NCI-H2227 treated with DMSO at 0.1 percent for 48 hours (cell line): ENCODE measurements around the gene TCF12.
"Not testable (repeated sequence)": the region's sequence is repeated elsewhere in the genome, so short reads cannot be mapped to it uniquely, and the experiment has no call there.

ENCODE experiments used
- DNase-seq: peaks from one replicate; lab custom pipeline; 2025; lab: John Stamatoyannopoulos, UW

TCF12 gene

DNA sequence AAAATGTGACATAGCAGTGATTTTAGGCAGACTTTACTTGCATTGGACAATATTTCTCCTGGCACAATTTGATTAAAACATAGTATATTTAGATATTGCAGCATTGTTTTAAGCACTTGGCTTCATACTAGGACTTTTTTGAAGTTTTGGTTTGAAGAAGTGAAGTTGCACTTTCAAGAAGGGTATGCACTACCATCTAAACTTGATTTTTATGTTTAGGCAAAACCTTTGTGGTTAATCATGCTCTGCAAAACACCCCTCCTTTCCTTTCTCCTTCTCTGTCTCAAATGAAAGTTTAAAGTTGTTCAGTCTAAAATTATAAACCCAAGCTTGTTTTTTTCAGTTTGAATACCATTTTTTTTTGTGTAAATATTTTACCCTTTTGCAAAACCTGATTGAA is 173.8 kb downstream of the TCF12 start:
- no peak for DNase-seq

DNA sequence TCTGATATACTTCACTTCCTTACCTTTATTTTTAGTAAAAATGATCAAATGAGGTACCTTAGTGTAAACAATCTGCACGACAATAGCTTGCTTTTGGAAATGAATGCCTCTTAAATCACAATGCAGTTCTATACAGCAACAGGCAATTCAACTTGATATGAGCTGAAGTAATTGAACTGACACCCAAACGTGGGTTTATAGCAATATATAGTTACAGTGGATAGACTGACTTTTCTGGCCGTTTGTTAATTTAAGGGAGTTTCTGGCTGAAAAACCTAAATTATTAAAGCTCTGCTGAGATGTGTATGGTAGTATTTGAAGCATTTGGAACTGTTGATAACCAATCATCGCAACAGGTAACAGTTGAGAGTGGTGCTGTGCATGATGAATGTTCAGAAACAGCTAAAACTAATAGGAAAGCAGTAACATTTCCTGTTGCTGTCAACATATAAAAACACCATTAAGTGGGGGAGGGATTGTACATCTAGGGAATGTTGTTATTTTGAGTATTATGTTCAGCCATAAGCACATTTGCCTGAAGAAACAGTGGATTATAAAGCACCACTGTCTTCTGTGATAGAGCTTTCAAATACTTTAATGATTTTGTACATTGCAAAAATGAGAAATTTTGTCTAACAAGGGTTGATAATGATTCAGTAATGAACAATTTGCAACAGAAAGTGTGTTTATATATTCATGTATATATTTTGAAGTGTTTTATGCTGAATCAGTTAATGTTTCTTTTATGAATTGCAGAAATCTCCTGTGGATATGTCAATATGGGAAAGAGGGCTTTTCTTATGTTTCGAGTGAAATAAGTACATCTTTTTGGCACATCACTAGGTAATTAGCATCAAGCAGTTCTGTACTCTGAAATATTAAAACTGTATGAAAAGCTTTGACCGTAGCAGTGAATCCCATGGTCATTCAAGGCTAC is 176.1 kb downstream of the TCF12 start:
- DNase-seq = no peak

DNA sequence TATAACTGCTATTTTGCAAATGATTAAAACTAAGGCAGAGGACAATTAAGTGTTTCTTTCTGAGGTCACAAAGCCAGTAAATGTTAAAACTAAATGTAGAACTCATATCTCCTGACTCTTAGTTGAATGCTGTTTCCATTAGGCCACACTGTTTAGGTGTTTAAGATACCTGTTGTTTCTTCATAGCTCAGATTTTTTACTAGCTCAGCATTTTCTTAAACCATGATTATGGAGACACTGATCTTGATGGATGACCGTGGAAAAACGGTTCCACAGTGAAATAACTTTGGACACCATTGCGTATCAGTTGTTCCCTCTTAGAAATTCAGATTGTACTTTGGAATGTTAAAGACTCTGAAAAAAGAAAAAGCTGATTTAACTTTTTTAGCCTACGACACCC is 177.5 kb downstream of the TCF12 start:
- no peak for DNase-seq

DNA sequence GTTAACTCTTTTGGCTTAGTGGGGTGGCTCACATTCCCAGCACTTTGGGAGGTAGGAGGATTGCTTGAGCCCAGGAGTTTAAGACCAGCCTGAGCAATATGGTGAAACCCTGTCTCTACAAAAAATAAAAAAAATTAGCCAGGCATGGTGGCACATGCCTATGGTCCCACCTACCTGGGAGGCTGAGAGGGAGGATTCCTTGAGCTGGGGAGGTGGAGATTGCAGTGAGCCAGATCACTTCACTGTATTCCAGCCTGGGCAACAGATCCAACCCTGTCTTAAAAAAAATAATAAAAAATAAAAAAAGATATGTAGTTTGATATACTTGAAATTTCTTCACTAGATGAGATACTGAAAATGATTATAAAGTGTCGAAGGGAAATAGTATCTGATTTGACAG is 178.8 kb downstream of the TCF12 start:
- no peak for DNase-seq

DNA sequence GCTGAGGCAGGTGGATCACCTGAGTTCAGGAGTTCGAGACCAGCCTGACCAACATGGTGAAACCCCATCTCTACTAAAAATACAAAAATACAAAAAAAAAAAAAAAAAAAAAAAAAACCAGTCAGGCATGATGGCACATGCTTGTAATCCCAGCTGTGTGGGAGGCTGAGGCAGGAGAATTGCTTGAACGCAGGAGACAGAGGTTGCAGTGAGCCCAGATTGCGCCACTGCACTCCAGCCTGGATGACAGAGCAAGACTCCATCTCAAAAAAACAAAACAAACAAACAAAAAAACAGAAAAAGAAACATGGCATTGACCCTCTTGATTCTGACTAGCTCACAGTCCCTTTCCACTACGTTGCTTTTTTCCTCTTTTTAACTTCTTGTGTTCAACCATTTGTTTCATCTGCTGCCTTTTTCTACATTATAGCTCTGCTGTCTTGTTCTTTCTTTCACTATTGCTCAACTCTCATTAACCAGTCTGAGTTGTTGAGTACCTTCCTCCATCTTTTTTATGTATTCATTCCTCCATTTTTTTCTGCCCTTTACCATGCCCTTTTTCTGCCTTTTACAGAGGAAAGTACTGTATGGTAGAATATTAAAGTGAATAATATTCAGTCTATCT is 179.6 kb downstream of the TCF12 start:
- not testable (repeated sequence) for DNase-seq

DNA sequence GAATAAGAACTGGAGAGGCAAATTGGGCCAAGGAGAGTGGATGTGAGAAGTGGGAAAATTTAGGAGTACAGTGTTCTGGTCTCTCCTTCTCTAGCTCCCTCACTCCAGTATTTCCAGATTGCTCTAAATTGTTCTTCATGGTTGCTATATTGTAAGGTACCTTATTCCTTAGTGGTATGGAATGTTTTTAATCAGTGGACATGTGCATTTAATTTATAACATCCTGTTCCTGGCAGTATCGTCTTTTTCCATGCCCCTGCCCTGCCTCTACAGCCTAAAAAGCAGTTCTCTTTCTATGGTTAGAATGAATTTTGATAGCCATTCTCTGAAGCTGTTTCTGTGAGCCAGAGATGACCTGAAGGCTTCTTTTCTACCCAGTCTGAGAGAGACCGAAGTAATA is 180.5 kb downstream of the TCF12 start:
- DNase-seq = no peak

DNA sequence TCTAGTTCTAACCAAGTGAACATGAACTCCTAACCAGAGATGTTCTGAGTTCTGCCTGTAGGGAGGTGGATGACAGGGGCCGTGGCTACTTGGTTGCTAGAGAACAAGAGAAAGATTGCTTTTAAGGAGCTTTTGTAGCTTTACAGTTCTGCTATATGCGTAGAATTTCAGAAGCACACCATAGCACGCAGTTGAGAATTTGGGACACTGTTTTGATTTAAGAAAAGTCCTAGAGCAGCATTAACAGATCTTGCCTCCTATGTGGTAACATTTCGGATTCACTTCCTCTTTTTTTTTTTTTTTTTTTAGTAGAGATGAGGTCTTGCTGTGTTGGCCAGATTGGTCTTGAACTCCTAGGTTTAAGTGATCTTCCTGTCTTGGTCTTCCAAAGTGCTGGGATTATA is 181.7 kb downstream of the TCF12 start:
- DNase-seq = no peak

DNA sequence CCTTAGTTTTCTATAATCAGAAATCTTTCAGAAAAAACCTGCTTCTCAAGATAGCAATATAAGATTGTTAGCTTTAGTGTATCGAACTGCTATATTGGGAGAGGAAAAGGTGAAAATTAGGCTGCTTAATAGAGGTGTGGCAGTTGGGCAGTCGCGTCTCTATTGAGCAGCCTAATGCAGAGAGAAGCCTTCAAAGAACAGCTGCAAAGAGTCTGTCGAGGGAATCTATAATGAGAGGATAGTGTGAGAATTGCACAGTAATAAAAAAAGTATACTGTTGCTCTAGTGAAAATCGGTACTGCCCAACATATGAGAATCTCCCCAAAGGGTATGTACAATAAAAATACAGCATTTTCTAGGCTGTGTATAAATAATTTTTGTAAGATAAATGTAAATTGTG is 184.4 kb downstream of the TCF12 start:
- no peak for DNase-seq

DNA sequence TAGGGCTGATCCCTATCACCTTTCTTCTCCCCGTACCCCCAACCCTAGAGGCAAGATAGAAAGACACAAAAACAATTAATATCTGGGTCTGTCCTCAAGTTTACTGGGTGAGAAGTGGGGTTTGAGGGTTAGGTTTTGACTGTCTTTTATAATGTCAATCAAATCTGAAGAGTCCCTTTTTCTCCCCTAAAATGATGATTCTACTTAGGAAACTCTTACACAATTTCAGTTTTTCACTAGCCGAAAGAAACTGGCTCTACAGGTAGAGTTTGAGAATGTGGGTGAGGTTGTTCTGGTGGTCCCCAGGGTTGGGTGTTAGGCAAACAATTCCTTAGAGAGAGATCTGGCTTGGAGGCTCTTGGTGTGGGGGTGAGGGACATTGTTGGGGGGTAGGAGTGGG is 189.9 kb downstream of the TCF12 start:
- no peak for DNase-seq

DNA sequence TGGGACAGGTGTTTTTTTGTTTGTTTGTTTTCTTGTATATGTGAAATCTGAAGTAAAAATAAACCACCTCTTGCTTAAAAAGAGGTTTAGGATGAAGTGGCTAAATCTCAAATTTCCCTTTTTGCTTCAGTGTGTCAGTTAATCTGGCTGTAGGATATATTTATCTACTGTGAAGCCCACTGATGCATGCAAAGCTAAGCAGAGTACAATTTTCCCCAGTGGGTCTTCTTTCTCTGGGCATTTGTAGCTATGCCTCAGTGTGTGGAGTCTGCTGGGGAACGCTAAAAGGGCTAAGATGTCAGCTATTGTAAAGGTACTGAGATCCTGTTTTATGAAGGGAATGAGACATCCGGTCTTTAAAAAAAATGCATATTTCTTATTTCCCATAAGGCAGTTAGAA is 190.6 kb downstream of the TCF12 start:
- no peak for DNase-seq

DNA sequence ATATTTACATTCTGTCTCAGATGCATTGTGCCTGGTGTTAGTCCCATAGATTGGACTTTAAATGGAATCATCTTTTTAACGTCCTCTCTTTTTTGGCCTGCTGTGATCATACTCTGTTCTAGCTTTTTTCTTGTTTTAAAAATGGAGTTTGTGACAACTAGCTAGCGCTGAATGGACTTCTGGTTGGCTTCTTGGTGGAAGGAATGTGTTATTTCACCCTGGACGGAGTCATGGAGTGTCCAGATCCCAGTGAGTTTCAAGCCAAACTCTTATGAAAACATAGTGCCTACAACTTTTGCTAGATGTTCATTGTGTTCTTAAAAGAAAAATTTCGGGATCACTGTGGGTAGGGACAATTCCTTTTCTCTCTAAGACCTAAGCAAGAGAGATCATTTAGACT is 192.6 kb downstream of the TCF12 start:
- no peak for DNase-seq

DNA sequence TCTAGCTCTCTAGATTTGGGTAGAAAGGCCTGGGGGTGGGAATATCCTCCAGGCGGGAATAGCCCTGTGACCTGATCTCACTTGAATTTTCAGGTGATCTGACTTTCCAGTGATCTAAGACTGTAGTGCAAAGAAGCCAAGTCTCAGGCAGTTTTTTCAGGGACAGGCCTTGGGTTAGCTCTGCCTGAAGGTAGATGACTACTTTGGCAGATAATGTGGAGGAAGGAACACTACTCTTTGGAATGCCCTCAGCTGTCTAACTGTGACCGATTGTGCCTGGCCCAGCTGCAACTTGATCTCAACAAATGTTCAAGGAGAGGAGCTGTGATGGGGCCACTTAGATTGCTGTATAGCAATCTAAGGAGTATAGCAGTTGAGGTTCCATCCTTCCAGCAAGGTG is 193.7 kb downstream of the TCF12 start:
- DNase-seq = no peak

DNA sequence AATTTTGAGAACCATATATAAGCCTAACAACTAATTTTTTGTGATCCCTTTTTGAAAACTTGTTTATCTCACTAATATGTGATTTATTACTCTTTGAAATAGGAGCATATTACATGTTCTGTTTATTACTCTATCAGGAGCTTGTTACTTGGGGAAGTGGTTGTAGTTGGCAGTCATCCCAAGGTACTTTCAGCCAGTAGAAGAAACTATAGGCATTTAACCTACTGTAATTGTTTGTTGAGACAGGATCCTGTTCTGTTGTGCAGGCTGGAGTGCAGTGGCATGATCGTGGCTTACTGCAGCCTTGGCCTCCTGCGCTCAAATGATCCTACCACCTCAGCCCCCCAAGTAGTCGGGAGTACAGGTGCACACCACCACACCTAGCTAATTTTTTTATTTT is 195.6 kb downstream of the TCF12 start:
- no peak for DNase-seq

DNA sequence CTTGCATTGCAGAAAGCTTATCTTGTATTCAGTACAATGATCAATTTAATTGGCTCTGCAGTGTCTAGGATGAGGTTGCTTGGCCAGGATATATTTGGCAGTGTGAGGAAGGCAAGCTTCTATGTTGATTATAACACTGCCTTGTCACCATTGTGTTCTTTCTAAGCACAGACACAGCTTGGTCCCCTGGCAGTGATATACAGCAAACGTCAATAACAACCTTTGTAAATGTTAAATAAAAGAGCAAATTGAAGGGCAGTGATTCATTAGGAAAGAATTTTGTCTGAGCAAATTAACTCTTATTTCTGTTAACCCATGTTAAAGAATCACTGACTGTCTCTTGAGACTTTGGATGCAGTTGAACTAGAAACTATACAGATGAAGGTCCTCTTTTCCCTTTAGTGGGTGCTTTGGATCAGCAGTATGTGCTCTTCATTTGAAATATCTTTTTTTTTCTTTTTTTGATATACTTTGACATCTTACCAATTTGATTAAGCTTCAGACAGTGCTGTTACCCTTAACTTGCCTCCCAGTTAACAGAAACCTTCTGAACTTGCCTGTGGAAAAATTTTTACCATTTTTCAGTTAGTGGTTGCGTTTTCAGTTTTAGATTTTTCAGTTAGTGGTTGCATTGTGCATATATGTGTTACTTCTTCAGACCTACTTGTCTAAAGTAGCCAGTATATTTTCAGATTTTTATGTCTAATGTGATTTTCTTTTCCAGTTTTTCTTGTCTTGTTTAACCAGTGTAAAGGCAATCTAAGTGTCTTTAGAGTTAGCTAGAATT is 199.8 kb downstream of the TCF12 start:
- DNase-seq = no peak

DNA sequence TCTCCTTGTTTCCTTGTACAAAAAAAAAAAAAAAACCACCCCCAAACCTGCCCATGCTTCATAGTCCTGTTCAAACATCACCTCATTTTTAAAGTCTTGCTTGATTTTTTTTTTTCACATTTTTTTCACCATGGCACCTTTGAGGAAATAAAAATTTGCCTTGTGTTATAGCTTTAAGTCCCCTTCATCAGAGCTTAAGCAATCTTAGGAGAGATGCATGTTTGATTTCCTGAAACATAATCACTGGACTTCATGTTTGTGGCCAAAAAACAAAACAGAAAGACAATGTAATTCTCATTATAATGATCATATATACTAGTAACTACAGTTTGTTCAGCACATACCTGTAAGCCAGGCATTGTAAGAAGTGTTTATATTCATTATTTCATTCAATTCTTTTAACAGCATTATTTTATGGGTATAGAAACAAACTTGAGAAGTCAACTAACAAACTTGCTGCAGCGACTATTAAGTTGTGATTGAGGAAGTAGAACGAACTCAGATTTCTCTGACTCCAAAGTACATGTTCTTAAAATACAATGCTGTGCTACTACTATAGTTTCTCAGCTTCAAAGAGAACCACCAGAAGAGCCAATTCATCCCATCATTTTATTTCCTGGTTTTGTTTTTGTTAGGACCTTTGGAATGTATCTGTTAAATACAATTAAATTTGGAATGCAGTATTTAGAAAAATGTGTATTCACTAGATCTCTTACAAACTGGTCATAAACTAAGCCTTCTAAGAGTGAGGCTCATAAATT is 203.8 kb downstream of the TCF12 start:
- no peak for DNase-seq

DNA sequence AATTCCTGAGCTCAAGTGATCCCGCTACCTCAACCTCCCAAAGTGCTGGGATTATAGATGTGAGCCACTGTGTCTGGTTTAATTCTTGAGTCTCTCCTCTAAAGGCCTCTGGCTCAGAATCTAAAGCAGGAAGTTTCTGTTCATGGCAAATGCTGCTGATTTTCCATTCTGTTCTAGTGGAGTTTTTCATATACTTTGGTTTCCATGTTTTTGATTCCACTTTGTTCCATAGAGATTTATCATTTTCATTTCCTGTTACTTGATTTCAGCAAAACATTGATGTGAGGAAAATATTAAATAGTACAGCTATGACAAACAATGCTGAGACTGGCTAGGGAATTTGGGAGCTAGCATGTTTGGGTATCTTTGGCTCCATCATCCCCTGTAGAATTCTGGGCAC is 205.6 kb downstream of the TCF12 start:
- no peak for DNase-seq

DNA sequence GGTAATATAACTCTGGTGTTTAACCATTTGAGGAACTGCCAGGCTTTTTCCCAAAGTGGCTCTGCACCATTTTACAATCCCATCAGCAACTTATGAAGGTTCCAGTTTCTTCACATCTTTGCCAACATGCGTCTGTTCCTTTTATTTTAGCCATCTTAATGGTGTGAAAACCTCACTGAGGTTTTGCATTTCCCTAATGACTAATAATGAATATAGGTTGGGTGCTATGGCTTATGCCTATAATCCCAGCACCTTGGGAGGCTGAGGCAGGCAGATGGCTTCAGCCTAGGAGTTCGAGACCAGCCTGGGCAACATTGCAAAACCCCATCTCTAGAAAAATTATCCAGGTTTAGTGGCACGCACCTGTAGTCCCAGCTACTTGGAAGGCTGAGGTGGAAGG is 210.6 kb downstream of the TCF12 start:
- DNase-seq = no peak

DNA sequence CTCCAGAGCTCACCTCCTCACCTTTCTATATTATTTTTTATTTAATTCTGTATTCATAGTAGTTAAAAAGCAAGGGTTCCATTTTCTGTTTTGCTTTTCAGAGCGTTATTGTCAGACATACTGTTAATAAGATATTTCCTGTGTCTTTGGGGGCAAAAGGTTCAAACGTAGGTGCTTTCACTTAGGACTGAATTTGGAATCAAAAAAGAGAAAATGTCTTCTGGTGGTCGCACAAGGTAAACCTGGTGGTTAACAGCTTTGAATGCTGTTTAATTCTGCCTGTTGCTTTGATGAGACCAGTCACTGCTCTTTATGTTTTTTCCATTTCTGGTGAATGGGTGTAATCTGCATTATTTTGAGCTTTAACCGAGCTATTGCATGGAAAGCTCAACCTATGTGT is 212.5 kb downstream of the TCF12 start:
- DNase-seq = no peak

DNA sequence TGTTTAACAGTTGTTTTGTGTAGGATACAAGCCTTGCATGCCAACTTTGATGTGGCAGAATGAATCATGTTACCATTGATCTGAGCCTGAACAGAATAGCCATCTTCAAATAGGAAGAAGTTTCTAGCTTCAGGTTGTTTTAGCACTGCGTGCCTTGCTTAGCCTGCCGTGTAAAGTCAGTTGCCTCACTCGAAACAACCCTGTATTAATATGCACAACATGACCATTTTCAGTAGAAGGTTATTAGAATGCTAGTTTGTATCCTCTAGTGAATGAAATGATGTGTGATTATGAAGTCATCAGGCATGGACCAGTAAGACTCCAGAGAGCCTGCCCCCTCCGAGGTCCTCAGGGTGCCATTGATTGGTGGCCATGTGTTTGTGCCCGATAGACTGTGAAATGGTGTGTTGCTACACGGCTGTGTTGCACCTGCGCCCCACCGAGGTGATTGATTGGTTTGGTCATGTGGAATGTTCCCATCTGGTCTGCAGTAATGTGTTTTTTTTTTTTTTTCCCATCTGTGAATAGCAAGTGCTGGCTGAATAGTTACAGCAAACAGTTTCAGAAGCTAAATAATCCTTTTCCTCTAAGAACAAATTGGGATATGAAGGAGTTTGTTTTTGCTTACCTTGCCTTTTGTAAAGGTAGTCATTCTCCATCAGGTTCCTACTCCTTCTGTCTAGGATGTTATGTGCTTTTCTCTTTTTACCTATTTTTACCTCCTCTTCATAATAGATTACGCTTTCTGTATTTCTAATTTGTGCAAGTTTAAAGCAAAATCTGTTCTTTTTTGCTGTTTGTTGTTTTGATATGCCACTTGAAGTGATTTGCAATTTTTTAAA is 214.9 kb downstream of the TCF12 start:
- peak; percentile 25 for DNase-seq

DNA sequence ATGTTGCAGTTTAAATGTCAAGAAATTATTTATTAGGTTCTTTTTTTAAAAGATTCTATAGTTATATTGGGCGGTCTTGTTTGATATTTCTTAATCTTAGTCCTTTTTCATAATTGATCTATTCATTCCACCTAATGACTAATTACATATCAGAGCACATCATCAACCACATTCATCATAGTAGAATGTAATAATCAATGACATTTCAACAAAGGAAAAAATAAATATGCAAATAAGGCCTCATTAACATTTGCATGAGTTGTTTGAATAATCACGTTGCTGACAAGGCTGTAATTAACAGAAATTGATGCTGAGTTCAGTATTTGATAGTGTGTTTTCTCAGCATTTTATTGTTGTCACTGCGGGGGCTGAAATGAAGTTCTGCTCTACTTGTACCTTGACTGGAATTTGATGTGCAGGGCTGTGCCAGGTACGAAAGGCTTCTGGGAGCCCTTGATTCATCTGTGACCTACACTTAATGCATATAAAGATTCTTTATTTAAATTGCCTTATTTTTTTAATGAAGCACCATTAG is 215.7 kb downstream of the TCF12 start:
- DNase-seq = no peak

DNA sequence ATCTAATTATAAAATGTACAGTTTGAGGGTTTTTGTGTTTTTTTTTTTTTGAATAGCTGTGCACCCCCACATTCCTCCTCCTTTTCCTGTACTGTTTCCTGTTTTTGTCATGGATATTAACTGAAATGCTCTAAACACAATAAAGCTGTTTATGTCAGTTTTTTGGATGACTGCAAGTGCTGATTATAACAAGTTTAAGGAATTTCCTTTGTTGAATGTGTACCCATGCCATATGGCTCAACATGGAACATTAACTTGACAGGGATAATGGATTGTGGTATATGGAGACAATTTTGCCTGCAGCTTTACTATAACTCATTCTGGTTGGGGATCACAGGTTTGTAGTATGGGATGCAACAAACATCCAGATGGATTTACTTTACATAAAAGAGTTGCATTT is 216.4 kb downstream of the TCF12 start:
- no peak for DNase-seq
